ENCODE results near the gene TUBGCP3.

Gene TUBGCP3

GRCh38 chr13:112453874-112454647 is 133.9 kb downstream of the TUBGCP3 start:
- no peak for DNase-seq (ENCODE audit: low read depth, low spot score)
- no peak overlapping the region for H3K9ac ChIP-seq (ENCODE audit: insufficient read length, low read depth)
- H3K36me3 ChIP-seq (ENCODE audit: insufficient read depth, insufficient read length, low read length) = no peaks in the 10 kb centered on the region
- H3K27me3 ChIP-seq (ENCODE audit: insufficient read depth, insufficient read length) = no peaks in the 10 kb centered on the region
- no peaks in the 10 kb centered on the region for H3K4me1 ChIP-seq (ENCODE audit: insufficient read depth, insufficient read length)
- no peak for TF ChIP-seq YY1 (IDR thresholded peaks at IDR 0.05; ENCODE audit: insufficient read depth, insufficient read length)
- TF ChIP-seq ZNF274 (IDR thresholded peaks at IDR 0.05; ENCODE audit: low read depth, low read length) = no peak
- no peak for TF ChIP-seq SUZ12 (IDR thresholded peaks at IDR 0.05; ENCODE audit: extremely low read depth, insufficient read depth, insufficient read length)
- H3K4me3 ChIP-seq (ENCODE audit: insufficient read length, low read depth) = no peak overlapping the region
- H3K9me3 ChIP-seq (ENCODE audit: insufficient read depth, low read length) = no peaks in the 10 kb centered on the region

GRCh38 chr13:112453207-112453829 is 134.6 kb downstream of the TUBGCP3 start:
- Histone ChIP-seq H3K27me3 (ENCODE audit: insufficient read depth, insufficient read length) (no peaks in the 10 kb centered on the region), H3K9ac (ENCODE audit: insufficient read length, low read depth) (no peak overlapping the region), H3K36me3 (ENCODE audit: insufficient read depth, insufficient read length, low read length) (no peaks in the 10 kb centered on the region), H3K4me3 (ENCODE audit: insufficient read length, low read depth) (no peak overlapping the region), H3K4me1 (ENCODE audit: insufficient read depth, insufficient read length) (no peaks in the 10 kb centered on the region), H3K9me3 (ENCODE audit: insufficient read depth, low read length) (no peaks in the 10 kb centered on the region)
- DNase-seq (ENCODE audit: low read depth, low spot score) = no peak
- TF ChIP-seq YY1 (IDR thresholded peaks at IDR 0.05; ENCODE audit: insufficient read depth, insufficient read length) = no peak

GRCh38 chr13:112452380-112453206 is 135.4 kb downstream of the TUBGCP3 start:
- Histone ChIP-seq H3K4me3 (ENCODE audit: insufficient read length, low read depth) (no peak overlapping the region), H3K9ac (ENCODE audit: insufficient read length, low read depth) (no peak overlapping the region), H3K4me1 (ENCODE audit: insufficient read depth, insufficient read length) (no peaks in the 10 kb centered on the region), H3K27me3 (ENCODE audit: insufficient read depth, insufficient read length) (no peaks in the 10 kb centered on the region), H3K9me3 (ENCODE audit: insufficient read depth, low read length) (no peaks in the 10 kb centered on the region), H3K36me3 (ENCODE audit: insufficient read depth, insufficient read length, low read length) (no peaks in the 10 kb centered on the region)
- TF ChIP-seq SUZ12 (IDR thresholded peaks at IDR 0.05; ENCODE audit: extremely low read depth, insufficient read depth, insufficient read length) (no peak), ZNF274 (IDR thresholded peaks at IDR 0.05; ENCODE audit: low read depth, low read length) (no peak), YY1 (IDR thresholded peaks at IDR 0.05; ENCODE audit: insufficient read depth, insufficient read length) (no peak)
- DNase-seq (ENCODE audit: low read depth, low spot score) = no peak

GRCh38 chr13:112451512-112452379 is 136.2 kb downstream of the TUBGCP3 start:
- no peak for DNase-seq (ENCODE audit: low read depth, low spot score)
- Histone ChIP-seq H3K27me3 (ENCODE audit: insufficient read depth, insufficient read length) (no peaks in the 10 kb centered on the region), H3K4me3 (ENCODE audit: insufficient read length, low read depth) (no peak overlapping the region), H3K9ac (ENCODE audit: insufficient read length, low read depth) (no peak overlapping the region), H3K4me1 (ENCODE audit: insufficient read depth, insufficient read length) (no peaks in the 10 kb centered on the region), H3K9me3 (ENCODE audit: insufficient read depth, low read length) (no peaks in the 10 kb centered on the region), H3K36me3 (ENCODE audit: insufficient read depth, insufficient read length, low read length) (no peaks in the 10 kb centered on the region)
- TF ChIP-seq YY1 (IDR thresholded peaks at IDR 0.05; ENCODE audit: insufficient read depth, insufficient read length) (no peak), ZNF274 (IDR thresholded peaks at IDR 0.05; ENCODE audit: low read depth, low read length) (no peak)

GRCh38 chr13:112450904-112451240 is 137.1 kb downstream of the TUBGCP3 start:
- no peaks in the 10 kb centered on the region for H3K4me1 ChIP-seq (ENCODE audit: insufficient read depth, insufficient read length)
- H3K9me3 ChIP-seq (ENCODE audit: insufficient read depth, low read length) = no peaks in the 10 kb centered on the region
- H3K9ac ChIP-seq (ENCODE audit: insufficient read length, low read depth) = no peak overlapping the region
- no peak for DNase-seq (ENCODE audit: low read depth, low spot score)
- no peaks in the 10 kb centered on the region for H3K27me3 ChIP-seq (ENCODE audit: insufficient read depth, insufficient read length)
- no peak overlapping the region for H3K4me3 ChIP-seq (ENCODE audit: insufficient read length, low read depth)
- no peak for TF ChIP-seq ZNF274 (IDR thresholded peaks at IDR 0.05; ENCODE audit: low read depth, low read length)
- TF ChIP-seq YY1 (IDR thresholded peaks at IDR 0.05; ENCODE audit: insufficient read depth, insufficient read length) = no peak
- TF ChIP-seq SUZ12 (IDR thresholded peaks at IDR 0.05; ENCODE audit: extremely low read depth, insufficient read depth, insufficient read length) = no peak
- H3K36me3 ChIP-seq (ENCODE audit: insufficient read depth, insufficient read length, low read length) = no peaks in the 10 kb centered on the region

- TF ChIP-seq SUZ12 (IDR thresholded peaks at IDR 0.05; ENCODE audit: extremely low read depth, insufficient read depth, insufficient read length) (no peak), YY1 (IDR thresholded peaks at IDR 0.05; ENCODE audit: insufficient read depth, insufficient read length) (no peak), ZNF274 (IDR thresholded peaks at IDR 0.05; ENCODE audit: low read depth, low read length) (no peak)
- DNase-seq (ENCODE audit: low read depth, low spot score) = no peak
- Histone ChIP-seq H3K27me3 (ENCODE audit: insufficient read depth, insufficient read length) (peaks cover under 1% of the 10 kb centered on the region), H3K4me1 (ENCODE audit: insufficient read depth, insufficient read length) (no peaks in the 10 kb centered on the region), H3K4me3 (ENCODE audit: insufficient read length, low read depth) (no peak overlapping the region), H3K9ac (ENCODE audit: insufficient read length, low read depth) (no peak overlapping the region), H3K36me3 (ENCODE audit: insufficient read depth, insufficient read length, low read length) (no peaks in the 10 kb centered on the region), H3K9me3 (ENCODE audit: insufficient read depth, low read length) (no peaks in the 10 kb centered on the region)
These were observed 137.6 kb downstream of the TUBGCP3 start for GRCh38 chr13:112450118-112450903.
